HUDEP-2 (cell line): ENCODE results near the gene SLC17A7.

Experiments
- DNase-seq, 76 experiments: peaks; one replicate each; lab custom pipeline; 2025; ENCODE audit not compliant: unreplicated experiment in 76 of 76; lab: John Stamatoyannopoulos, UW

Gene SLC17A7

GRCh38 chr19:49383599-49383998 is 57.7 kb downstream of the SLC17A7 start:
- no peak for DNase-seq

- DNase-seq = no peak
Observed at GRCh38 chr19:49382639-49383038, 58.7 kb downstream of the SLC17A7 start.

GRCh38 chr19:49380391-49380790 is 60.9 kb downstream of the SLC17A7 start:
- DNase-seq = no peak
